NT2/D1 (cell line): ENCODE results near the gene USP7.
"Not testable (repeated sequence)": the region's sequence is repeated elsewhere in the genome, so short reads cannot be mapped to it uniquely, and the experiment has no call there.

Experiments
- DNase-seq: peaks from one replicate; pipeline ENCODE4 v3.0.0-alpha.2; 2011; ENCODE audit warnings: low read depth, low spot score
- H3K27me3 ChIP-seq: 2 replicates; pipeline ENCODE4 v1.6.0; 2011; ENCODE audit warnings: mild to moderate bottlenecking; ENCODE audit not compliant: insufficient read length, insufficient read depth
- H3K36me3 ChIP-seq: 2 replicates; pipeline ENCODE4 v1.6.1; 2011; ENCODE audit warnings: mild to moderate bottlenecking, low read length, mixed read lengths; ENCODE audit not compliant: insufficient read depth, insufficient read length
- H3K4me1 ChIP-seq: 2 replicates; pipeline ENCODE4 v1.5.1; 2011; ENCODE audit not compliant: insufficient read depth, insufficient read length
- H3K4me3 ChIP-seq: 2 replicates; pipeline ENCODE4 v1.5.1; 2011; ENCODE audit warnings: low read depth; ENCODE audit not compliant: insufficient read length
- H3K9ac ChIP-seq: 2 replicates; pipeline ENCODE4 v1.6.0; 2011; ENCODE audit warnings: low read depth; ENCODE audit not compliant: insufficient read length
- H3K9me3 ChIP-seq: 2 replicates; pipeline ENCODE4 v1.5.1; 2011; ENCODE audit warnings: mild to moderate bottlenecking, low read length; ENCODE audit not compliant: insufficient read depth
- SUZ12 ChIP-seq: IDR thresholded peaks from 2 replicates; pipeline ENCODE4 v1.6.1; 2011; ENCODE audit not compliant: insufficient read length, insufficient read depth; ENCODE audit errors: extremely low read depth
- YY1 ChIP-seq: IDR thresholded peaks from 2 replicates; pipeline ENCODE4 v1.6.1; 2011; ENCODE audit not compliant: insufficient read length, insufficient read depth
- ZNF274 ChIP-seq: IDR thresholded peaks from 2 replicates; pipeline ENCODE4 v1.6.1; 2011; ENCODE audit warnings: mild to moderate bottlenecking, low read depth, low read length

Gene USP7

GRCh38 chr16:8847145-8847544 lies 116.6 kb downstream of the USP7 start:
- no peak for DNase-seq
- no peak overlapping the region for H3K4me3 ChIP-seq
- H3K4me1 ChIP-seq = peaks cover 18% of the 10 kb centered on the region
- peaks cover 62% of the 10 kb centered on the region for H3K36me3 ChIP-seq
- H3K9me3 ChIP-seq = no peaks in the 10 kb centered on the region
- H3K27me3 ChIP-seq = no peaks in the 10 kb centered on the region
- H3K9ac ChIP-seq = no peak overlapping the region
- TF ChIP-seq YY1 (no peak), SUZ12 (no peak), ZNF274 (no peak)

- Histone ChIP-seq H3K9me3 (no peaks in the 10 kb centered on the region), H3K9ac (no peak overlapping the region), H3K4me3 (no peak overlapping the region), H3K36me3 (peaks cover 56% of the 10 kb centered on the region), H3K4me1 (peaks cover 16% of the 10 kb centered on the region), H3K27me3 (no peaks in the 10 kb centered on the region)
- no peak for TF ChIP-seq YY1
- no peak for DNase-seq
Measured at GRCh38 chr16:8846401-8846932, 117.2 kb downstream of the USP7 start.

- TF ChIP-seq YY1 (no peak), ZNF274 (no peak), SUZ12 (no peak)
- DNase-seq = no peak
- H3K9me3 ChIP-seq = no peaks in the 10 kb centered on the region
- H3K4me3 ChIP-seq = no peak overlapping the region
- H3K27me3 ChIP-seq = no peaks in the 10 kb centered on the region
- no peak overlapping the region for H3K9ac ChIP-seq
- H3K4me1 ChIP-seq = peaks cover 16% of the 10 kb centered on the region
- peaks cover 52% of the 10 kb centered on the region for H3K36me3 ChIP-seq
Measured at GRCh38 chr16:8845699-8846298, 117.9 kb downstream of the USP7 start.

- not testable (repeated sequence) for H3K4me3 ChIP-seq, H3K4me1 ChIP-seq, DNase-seq, H3K9me3 ChIP-seq, H3K27me3 ChIP-seq, H3K9ac ChIP-seq
- H3K36me3 ChIP-seq = peaks cover 30% of the 10 kb centered on the region
Measured at GRCh38 chr16:8843296-8843695, 120.4 kb downstream of the USP7 start.
